Esophagus squamous epithelium (tissue), 5 donors: ENCODE data around the gene DOCK3. TPM values are rescaled to one million over a fixed set of nuclear protein-coding genes. Genes with fewer than 3 reads are reported as not detected.
"Not testable (repeated sequence)": the region's sequence is repeated elsewhere in the genome, so short reads cannot be mapped to it uniquely, and the experiment has no call there.

Experiments used
- DNase-seq: peaks from one replicate; lab custom pipeline; 2025; lab: John Stamatoyannopoulos, UW
- H3K27ac ChIP-seq, 4 donors: fragments of 200-600 bp; sonication (generic); one replicate each; pipeline ENCODE4 v1.5.1; 2016 to 2019; ENCODE audit warnings: mild to moderate bottlenecking in 1 of 4
- H3K27me3 ChIP-seq, 4 donors: fragments of 200-600 bp; sonication (generic); 1 replicate in 3 of 4; 2 replicates in 1 of 4; pipeline versions ENCODE4 v1.5.1 to v1.6.0; 2017 to 2021; ENCODE audit warnings: antibody characterized with exemption in 1 of 4
- H3K36me3 ChIP-seq, 3 donors: fragments of 200-600 bp; sonication (generic); one replicate each; pipeline ENCODE4 v1.5.1; 2016 to 2019
- H3K4me1 ChIP-seq, 3 donors: fragments of 200-600 bp; sonication (generic); one replicate each; pipeline ENCODE4 v1.5.1; 2017 to 2019
- H3K4me3 ChIP-seq, 4 donors: fragments of 200-600 bp; sonication (generic); 1 replicate in 3 of 4; 2 replicates in 1 of 4; pipeline ENCODE4 v1.5.1; 2016 to 2019; ENCODE audit warnings: mild to moderate bottlenecking in 2 of 4, moderate library complexity in 1 of 4
- H3K9me3 ChIP-seq, 3 donors: fragments of 200-600 bp; sonication (generic); one replicate each; pipeline ENCODE4 v1.5.1; 2016 to 2019
- CTCF ChIP-seq, 6 experiments: fragments of 450-650 bp in 4 of 6; fragments of 200-600 bp in 2 of 6; sonication (generic) in 2 of 6; IDR thresholded peaks; one replicate each; pipeline ENCODE4 v1.5.1; 2016 to 2019; ENCODE audit warnings: antibody characterized with exemption in 6 of 6, mild to moderate bottlenecking in 4 of 6, moderate library complexity in 4 of 6
- POLR2A ChIP-seq, 4 donors: fragments of 450-650 bp; IDR thresholded peaks; one replicate each; pipeline ENCODE4 v1.6.1; 2017; ENCODE audit warnings: antibody characterized with exemption in 4 of 4, mild to moderate bottlenecking in 4 of 4, moderate library complexity in 3 of 4
- WGBS, 2 donors: methylation state at CpG; one replicate each; pipeline ENCODE4 v1.1.5; 2018; 5-methylcytosine and 5-hydroxymethylcytosine counted together
- intact Hi-C: fragments of 100-400 bp; cut with DNase I; formaldehyde crosslinking; loops from one replicate; pipeline ENCODE4 v1.15.0; 2022
- total RNA-seq, 4 donors: library from RNA; depleted of rRNA; stranded (reverse); fragments of >200 nt; gene quantifications; one replicate each; pipeline ENCODE4 v1.1.0, GENCODE V29; 2016
- donor health status: DM: yes; HTN: yes; CAD: no.

Gene DOCK3
- total RNA-seq, 4 donors from 2014 or later, result 0.92 to 1.7 (median 1.4) TPM

GRCh38 chr3:51176923-51177322, 502.2 kb downstream of the DOCK3 start:
- H3K4me3 ChIP-seq, result no peak overlapping the region
- no peak overlapping the region for H3K27ac ChIP-seq
- no peaks in the 10 kb centered on the region for H3K27me3 ChIP-seq
- H3K9me3 ChIP-seq, result peaks cover 0 to 28% (median 25%) of the 10 kb centered on the region in 3 donors
- no peak for DNase-seq
- intact Hi-C loops, result no loop called here
- TF ChIP-seq POLR2A (IDR thresholded peaks at IDR 0.05) (no peak), CTCF (IDR thresholded peaks at IDR 0.05) (no peak)
- H3K36me3 ChIP-seq, result no peaks in the 10 kb centered on the region
- no peaks in the 10 kb centered on the region for H3K4me1 ChIP-seq

DNA sequence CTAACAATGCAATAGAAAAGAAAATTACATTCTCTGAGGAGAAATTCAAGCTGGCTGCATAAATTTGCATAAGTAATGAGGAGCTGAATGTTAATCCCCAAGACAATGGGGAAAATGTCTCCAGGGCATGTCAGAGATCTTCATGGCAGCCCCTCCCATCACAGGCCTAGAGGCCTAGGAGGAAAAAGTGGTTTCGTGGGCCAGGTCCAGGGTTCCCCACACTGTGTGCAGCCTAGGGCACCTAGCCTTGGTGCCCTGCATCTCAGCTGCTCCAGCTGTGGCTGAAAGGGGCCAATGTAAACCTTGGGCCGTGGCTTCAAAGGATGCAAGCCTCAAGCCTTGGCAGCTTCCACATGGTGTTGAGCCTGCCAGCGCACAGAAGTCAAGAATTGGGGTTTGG, 511.7 kb downstream of the DOCK3 start:
- WGBS, 2 donors, result 100% methylated on average over 1 of the region's 3 CpGs
- H3K36me3 ChIP-seq, intact Hi-C loops: not testable (repeated sequence)

GRCh38 chr3:51190199-51190598, 515.5 kb downstream of the DOCK3 start:
- Histone ChIP-seq H3K4me3 (no peak overlapping the region), H3K4me1 (no peaks in the 10 kb centered on the region), H3K9me3 (peaks cover 0 to 8% (median 0%) of the 10 kb centered on the region in 3 donors), H3K27ac (no peak overlapping the region), H3K36me3 (no peaks in the 10 kb centered on the region), H3K27me3 (no peaks in the 10 kb centered on the region)
- WGBS, 2 donors, result 67% methylated on average over 1 of the region's 1 CpG; no CpG with 5 or more reads in 1 of the 2 donors
- DNase-seq, result no peak
- no peak for TF ChIP-seq POLR2A (IDR thresholded peaks at IDR 0.05)
- TF ChIP-seq CTCF (IDR thresholded peaks at IDR 0.05), result no peak
- intact Hi-C loops, result no loop called here

More for the DNA sequence above, 511.7 kb downstream of the DOCK3 start:
- H3K27ac ChIP-seq, H3K4me3 ChIP-seq, H3K9me3 ChIP-seq, DNase-seq, H3K4me1 ChIP-seq, H3K27me3 ChIP-seq: not testable (repeated sequence)

DNA sequence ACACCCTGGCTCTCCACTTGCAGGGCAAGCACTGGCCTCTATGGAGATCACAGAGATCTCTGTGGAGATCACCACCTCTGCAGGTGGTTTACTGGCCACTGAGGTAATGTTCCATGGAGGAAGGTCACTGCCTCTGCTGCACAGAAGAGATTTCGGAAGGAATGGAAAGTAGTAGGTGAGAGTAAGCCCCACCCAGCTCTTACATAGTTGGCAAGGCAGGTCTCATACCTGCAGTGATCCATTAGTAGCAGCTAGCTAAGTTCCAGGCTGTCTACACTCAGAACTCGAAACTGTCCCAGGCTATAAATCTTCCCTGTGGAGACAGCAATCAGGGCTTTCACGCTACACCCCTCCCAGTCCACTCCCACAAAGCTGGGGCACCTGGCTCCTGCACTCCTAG, 516.1 kb downstream of the DOCK3 start:
- no peaks in the 10 kb centered on the region for H3K27me3 ChIP-seq
- 78 to 80% methylated on average over 2 to 3 of the region's 3 CpGs for WGBS, 2 donors
- no peak overlapping the region for H3K27ac ChIP-seq
- H3K9me3 ChIP-seq, result peaks cover 0 to 8% (median 0%) of the 10 kb centered on the region in 3 donors
- DNase-seq, result no peak
- no peak overlapping the region for H3K4me3 ChIP-seq
- no peak for TF ChIP-seq CTCF (IDR thresholded peaks at IDR 0.05)
- no peak for TF ChIP-seq POLR2A (IDR thresholded peaks at IDR 0.05)
- intact Hi-C loops, result no loop called here
- no peaks in the 10 kb centered on the region for H3K36me3 ChIP-seq
- no peaks in the 10 kb centered on the region for H3K4me1 ChIP-seq

DNA sequence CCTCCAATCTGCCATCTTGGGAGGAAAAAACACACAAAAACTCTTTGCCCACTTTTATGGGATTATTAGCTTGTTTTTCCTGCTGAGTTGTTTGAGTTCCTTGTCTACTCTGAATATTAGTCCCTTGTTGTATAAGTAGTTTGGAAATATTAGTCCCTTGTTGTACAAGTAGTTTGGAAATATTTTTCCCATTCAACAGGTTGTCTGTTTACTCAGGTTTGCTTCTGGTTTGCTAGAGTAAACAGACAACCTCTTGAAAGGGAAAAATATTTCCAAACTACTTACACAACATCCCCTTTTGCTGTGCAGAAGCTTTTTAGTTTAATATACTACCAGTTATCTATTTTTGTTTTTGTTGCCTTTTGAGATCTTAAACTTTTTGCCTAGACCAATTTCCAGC, 517.0 kb downstream of the DOCK3 start:
- Histone ChIP-seq H3K27me3 (no peaks in the 10 kb centered on the region), H3K27ac (no peak overlapping the region), H3K36me3 (no peaks in the 10 kb centered on the region), H3K9me3 (peaks cover 0 to 2% (median 0%) of the 10 kb centered on the region in 3 donors), H3K4me1 (no peaks in the 10 kb centered on the region), H3K4me3 (no peak overlapping the region)
- DNase-seq, result no peak
- intact Hi-C loops, result no loop called here
- no peak for TF ChIP-seq POLR2A (IDR thresholded peaks at IDR 0.05)

DNA sequence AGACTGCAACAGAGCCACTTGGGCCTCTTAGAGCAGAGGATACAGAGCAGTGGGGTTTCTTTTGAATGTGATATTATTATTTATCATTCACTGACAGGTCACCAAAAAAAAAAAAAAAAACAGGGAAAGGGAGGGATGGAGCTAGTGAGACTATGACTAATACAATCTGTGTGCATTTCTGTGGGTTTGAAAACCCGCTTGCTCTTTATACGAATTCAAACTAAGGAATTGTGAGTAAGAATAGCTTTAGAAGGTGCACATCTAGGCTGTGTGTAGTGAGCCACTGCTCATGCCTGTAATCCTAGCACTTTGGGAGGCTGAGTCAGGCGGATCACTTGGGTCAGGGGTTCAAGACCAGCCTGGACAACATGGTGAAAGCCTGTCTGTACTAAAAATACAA, 523.8 kb downstream of the DOCK3 start:
- Histone ChIP-seq H3K36me3 (no peaks in the 10 kb centered on the region), H3K4me1 (no peaks in the 10 kb centered on the region), H3K4me3 (no peak overlapping the region), H3K27ac (no peak overlapping the region), H3K9me3 (no peaks in the 10 kb centered on the region), H3K27me3 (no peaks in the 10 kb centered on the region)
- no peak for TF ChIP-seq CTCF (IDR thresholded peaks at IDR 0.05)
- TF ChIP-seq POLR2A (IDR thresholded peaks at IDR 0.05), result no peak
- no peak for DNase-seq
- intact Hi-C loops, result no loop called here
- WGBS, 2 donors, result 74 to 77% methylated on average over 3 of the region's 3 CpGs

DNA sequence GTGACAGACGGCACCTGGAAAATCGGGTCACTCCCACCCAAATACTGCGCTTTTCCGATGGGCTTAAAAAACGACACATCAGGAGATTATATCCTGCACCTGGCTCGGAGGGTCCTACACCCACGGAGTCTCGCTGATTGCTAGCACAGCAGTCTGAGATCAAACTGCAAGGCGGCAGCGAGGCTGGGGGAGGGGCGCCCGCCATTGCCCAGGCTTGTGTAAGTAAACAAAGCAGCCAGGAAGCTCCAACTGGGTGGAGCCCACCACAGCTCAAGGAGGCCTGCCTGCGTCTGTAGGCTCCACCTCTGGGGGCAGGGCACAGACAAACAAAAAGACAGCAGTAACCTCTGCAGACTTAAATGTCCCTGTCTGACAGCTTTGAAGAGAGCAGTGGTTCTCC, 524.6 kb downstream of the DOCK3 start:
- intact Hi-C loops, DNase-seq, H3K4me1 ChIP-seq, H3K27ac ChIP-seq, H3K4me3 ChIP-seq, H3K9me3 ChIP-seq, H3K36me3 ChIP-seq, H3K27me3 ChIP-seq: not testable (repeated sequence)
- WGBS, 2 donors, result 79% methylated on average over 10 of the region's 13 CpGs; no CpG with 5 or more reads in 1 of the 2 donors
